HL-60 (cell line): Measurements from ENCODE around the gene CLEC2D.

Experiments
- DNase-seq, 2 experiments: peaks; one replicate each; pipeline ENCODE4 v3.0.0-alpha.2; 2010 to 2020; ENCODE audit warnings: low read depth in 1 of 2, low spot score in 1 of 2
- H3K27ac ChIP-seq: fragments of 250-450 bp; sonication (Bioruptor Pico); replicated peaks from 2 replicates; pipeline ENCODE4 v1.5.1; 2020; ENCODE audit warnings: mild to moderate bottlenecking, moderate library complexity
- H3K27me3 ChIP-seq: fragments of 250-450 bp; sonication (Bioruptor Pico); 2 replicates; pipeline ENCODE4 v1.5.1; 2021; ENCODE audit warnings: mild to moderate bottlenecking, moderate library complexity; ENCODE audit not compliant: insufficient read depth, poor library complexity, severe bottlenecking
- H3K4me3 ChIP-seq: replicated peaks from 2 replicates; pipeline ENCODE4 v1.5.1; 2011; ENCODE audit warnings: mild to moderate bottlenecking, control low read depth, low read length; ENCODE audit not compliant: insufficient read depth
- CTCF ChIP-seq: IDR thresholded peaks from one replicate; pipeline ENCODE4 v1.5.1; 2011; ENCODE audit warnings: low read length, control low read depth, inconsistent platforms; ENCODE audit not compliant: insufficient read depth
- GABPA ChIP-seq: IDR thresholded peaks from 2 replicates; pipeline ENCODE4 v1.6.1; 2012; ENCODE audit warnings: low read depth
- POLR2AphosphoS5 ChIP-seq: IDR thresholded peaks from 2 replicates; pipeline ENCODE4 v1.6.1; 2012; ENCODE audit warnings: low read depth
- SPI1 ChIP-seq: IDR thresholded peaks from 2 replicates; pipeline ENCODE4 v1.6.1; 2012; ENCODE audit warnings: low read depth, mild to moderate bottlenecking, borderline replicate concordance
- TF ChIP-seq, protein P1 (sequence below): IDR thresholded peaks from 2 replicates; pipeline ENCODE4 v1.6.1; 2012; ENCODE audit warnings: low read depth; ENCODE audit not compliant: insufficient replicate concordance

CLEC2D gene

GRCh38 chr12:9660046-9660445, 9.5 kb upstream of the CLEC2D start:
- H3K27me3 ChIP-seq: no peaks in the 10 kb centered on the region
- no peak overlapping the region for H3K4me3 ChIP-seq
- no peak for DNase-seq
- no peak overlapping the region for H3K27ac ChIP-seq
- no peak for TF ChIP-seq POLR2AphosphoS5
- TF ChIP-seq GABPA: no peak
- no peak for TF ChIP-seq SPI1
- TF ChIP-seq CTCF: no peak
- TF ChIP-seq, protein P1, sequence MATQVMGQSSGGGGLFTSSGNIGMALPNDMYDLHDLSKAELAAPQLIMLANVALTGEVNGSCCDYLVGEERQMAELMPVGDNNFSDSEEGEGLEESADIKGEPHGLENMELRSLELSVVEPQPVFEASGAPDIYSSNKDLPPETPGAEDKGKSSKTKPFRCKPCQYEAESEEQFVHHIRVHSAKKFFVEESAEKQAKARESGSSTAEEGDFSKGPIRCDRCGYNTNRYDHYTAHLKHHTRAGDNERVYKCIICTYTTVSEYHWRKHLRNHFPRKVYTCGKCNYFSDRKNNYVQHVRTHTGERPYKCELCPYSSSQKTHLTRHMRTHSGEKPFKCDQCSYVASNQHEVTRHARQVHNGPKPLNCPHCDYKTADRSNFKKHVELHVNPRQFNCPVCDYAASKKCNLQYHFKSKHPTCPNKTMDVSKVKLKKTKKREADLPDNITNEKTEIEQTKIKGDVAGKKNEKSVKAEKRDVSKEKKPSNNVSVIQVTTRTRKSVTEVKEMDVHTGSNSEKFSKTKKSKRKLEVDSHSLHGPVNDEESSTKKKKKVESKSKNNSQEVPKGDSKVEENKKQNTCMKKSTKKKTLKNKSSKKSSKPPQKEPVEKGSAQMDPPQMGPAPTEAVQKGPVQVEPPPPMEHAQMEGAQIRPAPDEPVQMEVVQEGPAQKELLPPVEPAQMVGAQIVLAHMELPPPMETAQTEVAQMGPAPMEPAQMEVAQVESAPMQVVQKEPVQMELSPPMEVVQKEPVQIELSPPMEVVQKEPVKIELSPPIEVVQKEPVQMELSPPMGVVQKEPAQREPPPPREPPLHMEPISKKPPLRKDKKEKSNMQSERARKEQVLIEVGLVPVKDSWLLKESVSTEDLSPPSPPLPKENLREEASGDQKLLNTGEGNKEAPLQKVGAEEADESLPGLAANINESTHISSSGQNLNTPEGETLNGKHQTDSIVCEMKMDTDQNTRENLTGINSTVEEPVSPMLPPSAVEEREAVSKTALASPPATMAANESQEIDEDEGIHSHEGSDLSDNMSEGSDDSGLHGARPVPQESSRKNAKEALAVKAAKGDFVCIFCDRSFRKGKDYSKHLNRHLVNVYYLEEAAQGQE: no peak

GRCh38 chr12:9661720-9662119, 7.8 kb upstream of the CLEC2D start:
- DNase-seq: no peak
- no peak overlapping the region for H3K27ac ChIP-seq
- no peaks in the 10 kb centered on the region for H3K27me3 ChIP-seq
- no peak overlapping the region for H3K4me3 ChIP-seq
- no peak for TF ChIP-seq GABPA
- no peak for TF ChIP-seq POLR2AphosphoS5
- TF ChIP-seq CTCF: no peak
- TF ChIP-seq, protein P1: no peak
- TF ChIP-seq SPI1: no peak

DNA sequence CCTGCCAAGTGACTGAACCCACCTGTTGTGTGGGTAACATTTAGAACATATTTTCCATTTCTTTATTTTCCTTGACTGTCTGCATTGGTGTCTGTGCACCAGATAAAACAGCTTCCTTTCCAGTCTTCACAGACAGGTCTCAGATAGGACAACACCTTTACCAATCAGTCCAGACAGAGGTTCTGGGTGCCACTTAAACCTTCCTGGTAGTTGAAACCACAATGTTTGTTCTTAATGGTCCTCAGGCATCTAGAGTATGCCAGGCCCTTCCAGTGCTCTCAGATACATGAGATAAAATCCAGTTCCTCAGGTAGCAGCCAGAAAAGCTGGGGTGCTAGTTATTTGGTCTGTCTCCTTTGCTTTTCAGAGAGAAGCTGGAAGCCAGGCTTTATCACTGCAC, 7.0 kb upstream of the CLEC2D start:
- Histone ChIP-seq H3K27ac (no peak overlapping the region), H3K27me3 (no peaks in the 10 kb centered on the region), H3K4me3 (no peak overlapping the region)
- DNase-seq: no peak
- TF ChIP-seq, protein P1: no peak
- TF ChIP-seq POLR2AphosphoS5 (no peak), CTCF (no peak), GABPA (no peak), SPI1 (no peak)
